Superior temporal gyrus (tissue), 1 donor: ENCODE measurements around the gene ATXN10.
"Not testable (repeated sequence)": the region's sequence is repeated elsewhere in the genome, so short reads cannot be mapped to it uniquely, and the experiment has no call there.

Experiments
- DNase-seq: peaks from one replicate; pipeline ENCODE4 v3.0.0-alpha.2; 2016; ENCODE audit errors: extremely low spot score

The ATXN10 gene

DNA sequence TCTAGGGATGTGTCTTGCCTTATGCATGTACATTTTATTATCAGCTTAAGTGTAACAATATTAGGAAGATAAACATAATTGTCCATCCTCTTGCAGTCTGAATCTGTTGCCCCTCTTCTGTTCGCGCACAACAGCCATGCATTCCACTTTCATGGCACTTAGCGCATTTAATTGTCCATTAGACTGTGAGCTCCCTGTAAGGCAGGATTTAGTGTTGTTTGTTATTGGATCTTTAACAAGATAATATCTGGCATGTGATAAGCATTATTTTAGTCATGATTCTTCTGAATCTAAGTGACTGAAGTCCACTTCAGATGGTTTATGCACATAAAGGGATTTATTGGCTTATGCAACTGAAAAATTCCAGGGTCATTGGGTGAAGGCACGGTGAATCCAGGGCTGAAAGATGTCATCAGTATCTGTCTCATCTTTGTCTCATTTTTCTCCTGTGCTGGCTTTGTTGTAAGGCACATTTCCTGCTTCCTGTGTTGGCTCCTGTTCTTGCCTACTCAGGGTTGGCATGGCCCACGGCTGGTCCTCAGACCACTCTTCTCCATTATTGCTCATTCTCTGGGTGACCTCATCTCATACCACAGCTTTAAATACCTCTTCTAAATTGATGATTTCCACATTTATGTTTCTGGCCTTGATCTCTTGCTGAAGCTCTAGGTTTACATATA, 37.6 kb downstream of the ATXN10 start:
- DNase-seq = no peak

DNA sequence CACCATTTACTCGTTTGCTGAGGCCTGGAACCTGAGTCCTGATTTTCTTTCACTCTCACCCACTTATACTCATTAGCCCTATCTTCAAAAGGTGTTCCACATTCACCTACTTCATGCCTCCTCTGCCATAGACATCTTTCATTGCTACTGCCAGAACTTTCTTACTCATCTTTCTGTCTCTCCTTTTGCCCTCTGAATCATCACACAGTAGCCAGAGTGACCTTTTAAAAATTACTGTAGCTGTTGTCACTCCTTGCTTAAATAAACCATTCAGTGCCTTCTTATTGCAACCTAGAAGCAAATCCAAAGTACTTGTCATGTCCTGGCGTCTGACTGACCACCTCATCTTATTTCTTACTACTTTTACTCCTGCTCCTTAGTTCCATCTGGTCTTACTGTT, 38.2 kb downstream of the ATXN10 start:
- DNase-seq = no peak

DNA sequence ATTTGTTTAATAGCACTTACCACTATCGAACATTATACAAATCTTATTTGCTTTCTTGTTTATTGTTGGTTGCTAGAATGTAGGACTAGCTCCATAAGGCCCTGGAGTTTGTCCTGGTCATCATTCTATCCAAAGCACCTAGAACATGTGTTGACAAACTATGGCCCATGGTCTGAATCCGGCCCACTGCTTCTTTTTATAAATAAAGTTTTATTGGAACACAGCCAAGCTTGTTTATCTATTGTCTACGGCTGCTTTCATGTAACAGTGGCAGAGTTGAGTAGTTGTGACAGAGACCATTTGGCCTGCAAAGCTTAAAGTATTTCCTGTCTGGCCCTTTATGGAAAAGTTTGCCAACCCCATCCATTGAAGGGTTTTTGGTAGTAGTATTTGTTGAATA, 38.8 kb downstream of the ATXN10 start:
- DNase-seq = no peak

DNA sequence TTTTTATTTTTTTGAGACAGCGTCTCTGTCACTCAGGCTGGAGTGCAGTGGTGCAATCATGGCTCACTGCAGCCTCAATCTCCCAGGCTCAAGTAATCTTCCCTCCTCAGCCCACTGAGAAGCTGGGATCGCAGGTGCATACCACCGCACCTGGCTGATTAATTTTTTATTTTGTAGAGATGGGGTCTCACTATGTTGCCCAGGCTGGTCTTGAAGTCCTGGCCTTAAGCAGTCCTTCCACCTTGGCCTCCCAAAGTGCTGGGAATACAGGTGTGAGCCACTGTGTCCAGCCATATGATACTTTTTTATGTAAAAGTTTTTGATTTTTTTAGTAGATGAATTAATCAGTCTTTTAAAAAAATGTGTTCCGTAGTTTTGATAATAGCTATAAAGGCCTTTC, 42.8 kb downstream of the ATXN10 start:
- DNase-seq = not testable (repeated sequence)

DNA sequence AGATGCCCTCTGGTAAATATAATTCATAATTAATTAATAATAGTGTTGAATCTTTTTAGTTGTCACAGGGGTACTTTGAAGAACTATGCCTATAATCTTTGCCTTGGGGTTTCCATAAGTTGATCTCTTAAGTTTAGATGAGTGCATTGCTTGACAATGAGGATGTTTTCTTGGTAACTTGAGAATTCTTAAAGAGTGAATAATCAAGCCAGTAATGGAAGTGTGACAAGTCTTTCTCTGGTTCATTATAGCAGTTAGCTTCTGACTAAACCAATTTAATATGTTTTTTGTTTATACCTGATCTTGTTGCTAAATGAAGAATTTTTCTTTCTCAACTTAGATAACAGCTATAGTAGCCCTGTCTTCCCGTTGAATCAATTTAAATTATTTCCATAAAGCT, 46.2 kb downstream of the ATXN10 start:
- DNase-seq = no peak

DNA sequence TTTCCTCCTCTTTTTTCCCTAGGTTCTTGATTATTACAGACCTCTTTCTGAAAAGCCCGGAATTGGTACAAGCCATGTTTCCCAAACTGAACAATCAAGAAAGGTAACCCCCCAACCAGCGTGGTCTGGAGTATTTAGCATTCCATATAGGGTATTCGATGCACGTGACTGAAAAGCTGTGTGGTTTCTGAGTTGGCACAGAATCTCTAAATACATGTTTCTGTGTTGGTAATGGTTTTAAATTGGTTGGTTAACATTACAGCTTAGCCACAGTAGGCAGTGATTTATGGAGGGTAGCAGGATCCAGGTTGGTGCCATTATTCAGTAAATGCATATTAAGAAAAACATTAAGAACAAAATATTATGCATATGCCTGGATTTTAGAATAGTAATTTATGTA, 46.8 kb downstream of the ATXN10 start:
- DNase-seq = no peak

DNA sequence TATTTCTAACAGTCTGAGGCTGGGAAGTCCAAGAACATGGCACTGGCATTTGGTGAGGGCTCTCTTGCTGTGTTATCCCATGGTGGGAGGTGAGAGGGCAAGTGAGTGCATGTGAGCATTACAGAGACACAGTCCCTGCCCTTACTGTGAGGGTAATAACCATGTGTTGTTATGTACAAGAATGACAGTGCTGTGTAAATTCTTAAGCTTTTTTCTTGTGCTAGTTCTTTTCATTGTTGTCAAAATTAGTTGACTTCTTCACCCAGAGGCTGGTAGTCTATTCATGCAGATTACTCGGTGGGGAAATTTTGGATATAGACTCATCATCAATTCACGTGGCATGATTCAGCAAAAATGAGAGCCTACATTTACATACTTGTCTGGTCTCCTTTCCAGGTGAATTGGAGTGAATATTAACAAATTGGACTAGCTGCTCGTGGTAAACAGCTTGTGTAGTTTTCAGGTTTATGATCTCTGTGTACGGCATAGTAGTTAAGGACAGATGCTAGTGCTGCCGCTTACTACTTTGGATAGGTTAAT, 49.3 kb downstream of the ATXN10 start:
- no peak for DNase-seq

DNA sequence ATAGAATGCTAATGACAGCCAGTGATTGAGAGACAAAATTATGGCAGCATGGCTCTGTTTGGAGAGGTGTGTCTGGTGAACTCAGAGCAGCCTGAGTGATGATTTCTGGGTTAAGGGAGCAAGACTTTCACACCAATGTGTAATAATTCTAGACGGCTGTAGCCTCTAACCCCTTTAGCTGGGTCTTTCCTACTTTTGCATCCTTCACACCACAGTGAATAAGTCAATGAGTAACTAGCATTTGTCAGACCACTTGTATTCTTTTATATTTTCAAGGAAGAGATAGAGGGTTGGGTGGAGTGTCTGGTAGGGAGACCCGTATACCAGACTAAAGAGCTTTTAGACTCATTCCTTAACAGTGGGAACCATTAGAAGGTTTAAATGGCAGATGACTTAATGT, 50.4 kb downstream of the ATXN10 start:
- no peak for DNase-seq

DNA sequence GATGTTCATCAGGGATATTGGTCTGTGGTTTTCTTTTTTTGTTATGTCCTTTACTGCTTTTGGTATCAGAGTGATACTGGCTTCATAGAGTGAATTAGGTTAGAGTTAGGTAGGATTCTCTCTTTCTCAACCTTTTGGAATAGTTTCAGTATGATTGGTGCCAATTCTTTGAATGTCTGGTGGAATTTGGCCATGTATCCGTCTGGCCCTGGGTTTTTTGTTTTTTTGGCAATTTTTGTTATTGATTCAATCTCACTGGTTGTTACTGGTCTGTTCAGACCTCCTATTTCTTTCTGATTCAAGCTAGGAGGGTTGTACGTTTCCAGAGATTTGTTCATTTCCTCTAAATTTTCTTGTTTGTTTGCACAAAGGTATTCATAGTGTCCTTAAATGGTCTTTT, 54.4 kb downstream of the ATXN10 start:
- DNase-seq = no peak

DNA sequence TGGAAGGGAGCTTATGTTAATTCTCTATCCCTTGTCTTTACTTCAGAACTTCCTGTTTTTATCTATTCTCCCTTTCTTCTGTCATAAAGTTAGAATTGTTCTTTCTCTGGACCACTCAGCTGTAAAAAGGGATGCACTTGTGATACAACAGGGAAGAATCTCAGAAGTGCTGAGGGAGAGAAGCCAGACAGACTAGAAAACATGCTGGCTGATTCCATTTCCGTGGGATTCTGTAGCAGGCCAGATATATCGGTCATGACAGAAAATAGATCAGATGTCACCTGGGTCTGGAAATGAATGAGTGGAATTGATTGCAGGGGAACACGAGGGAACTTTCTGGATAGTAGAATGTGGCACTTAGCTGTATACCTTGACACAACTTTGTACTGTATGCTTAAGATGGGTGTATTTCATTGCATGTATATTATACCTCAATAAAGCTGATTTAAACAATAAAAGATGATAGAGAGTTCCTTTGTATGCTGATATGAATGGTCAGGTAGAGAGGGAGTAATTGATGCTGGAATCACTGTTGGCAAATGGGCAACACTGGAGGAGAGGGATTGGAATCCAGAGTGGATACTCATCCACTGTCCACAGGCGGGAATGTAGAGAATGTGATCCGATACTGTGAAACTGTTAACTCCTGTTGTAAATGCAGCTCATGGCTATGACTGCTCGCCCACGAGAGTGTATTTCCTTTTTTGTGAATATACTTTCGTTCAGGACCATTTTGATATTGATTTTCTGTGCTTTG, 59.6 kb downstream of the ATXN10 start:
- no peak for DNase-seq

DNA sequence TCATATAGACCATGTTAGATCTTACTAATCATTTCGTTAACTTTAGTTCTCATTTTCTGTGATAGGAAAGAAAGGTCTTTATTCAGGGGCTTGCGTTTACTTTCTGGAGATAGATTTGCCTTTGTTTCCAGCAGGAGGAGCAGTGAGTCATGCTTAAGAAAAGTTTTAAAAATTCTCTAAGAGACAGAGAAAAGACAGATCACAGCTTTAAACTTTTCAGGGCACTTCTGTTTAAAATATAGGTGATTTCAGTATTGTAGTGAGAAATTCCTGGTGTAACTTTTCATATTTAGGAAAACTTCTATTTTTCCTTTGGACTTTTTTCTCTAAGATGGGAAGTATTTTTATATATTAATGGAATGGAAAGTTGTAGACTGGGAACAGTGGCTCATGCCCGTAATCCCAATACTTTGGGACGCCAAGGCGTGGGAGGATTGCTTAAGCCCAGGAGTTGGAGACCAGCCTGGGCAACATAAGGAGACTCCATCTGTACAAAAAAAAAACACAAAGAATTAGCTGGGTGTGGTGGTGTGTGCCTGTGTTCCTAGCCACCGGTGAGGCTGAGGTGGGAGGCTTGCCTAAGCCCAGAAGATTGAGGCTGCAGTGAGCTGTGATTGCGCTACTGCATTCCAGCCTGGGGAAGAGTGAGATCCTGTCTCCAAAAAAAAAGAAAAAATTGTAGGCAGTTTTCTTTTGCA, 60.3 kb downstream of the ATXN10 start:
- no peak for DNase-seq

DNA sequence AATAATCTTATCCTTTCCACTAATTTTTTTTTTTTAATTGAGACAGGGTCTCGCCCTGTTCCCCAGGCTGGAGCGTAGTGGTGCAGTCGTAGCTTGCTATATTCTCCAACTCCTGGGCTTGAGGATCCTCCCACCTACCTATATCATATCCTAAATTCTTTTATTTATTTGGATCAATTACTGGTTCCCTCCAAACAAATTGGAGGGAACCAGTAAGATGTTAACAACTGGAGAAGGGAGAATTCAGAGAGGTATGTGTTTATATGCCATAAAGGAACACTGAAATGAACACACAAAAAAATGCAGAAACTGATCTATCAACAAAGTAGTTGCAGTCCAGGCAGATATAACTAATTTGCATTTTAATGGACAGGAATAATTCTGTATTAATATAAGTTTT, 63.6 kb downstream of the ATXN10 start:
- no peak for DNase-seq

DNA sequence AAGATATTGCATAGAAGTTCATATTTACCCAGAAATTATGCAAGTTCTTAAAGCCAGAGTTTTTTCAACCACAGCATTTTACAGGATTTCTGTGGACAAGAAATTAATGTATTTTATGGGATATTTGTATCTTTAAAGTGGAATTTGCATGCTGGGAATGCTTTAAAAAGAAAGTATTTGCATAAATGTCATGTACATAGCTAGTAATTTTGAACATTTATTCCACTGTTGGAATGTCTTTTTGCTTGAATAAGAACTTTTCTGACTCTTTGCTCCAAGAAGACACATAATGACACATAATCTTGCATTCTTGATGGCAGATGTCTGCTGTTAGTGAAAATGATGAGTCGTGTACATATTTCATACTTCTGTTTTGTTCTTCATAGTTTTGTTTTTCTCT, 66.6 kb downstream of the ATXN10 start:
- DNase-seq = no peak

DNA sequence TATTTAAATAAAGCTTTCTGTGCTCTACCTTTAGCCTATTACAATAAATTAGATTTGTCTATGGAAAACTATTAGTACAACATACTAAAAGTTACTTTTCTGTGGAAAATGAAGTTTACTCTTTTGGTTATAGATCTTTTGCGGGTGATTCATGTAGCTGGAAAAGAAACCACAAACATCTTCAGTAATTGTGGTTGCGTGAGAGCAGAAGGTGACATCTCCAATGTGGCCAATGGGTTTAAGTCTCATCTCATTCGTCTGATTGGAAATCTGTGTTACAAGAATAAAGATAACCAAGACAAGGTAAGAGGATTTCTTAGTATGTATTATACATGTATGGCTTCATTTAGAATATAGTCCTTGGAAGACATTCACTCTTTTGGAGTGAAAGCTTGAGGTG, 68.6 kb downstream of the ATXN10 start:
- no peak for DNase-seq

DNA sequence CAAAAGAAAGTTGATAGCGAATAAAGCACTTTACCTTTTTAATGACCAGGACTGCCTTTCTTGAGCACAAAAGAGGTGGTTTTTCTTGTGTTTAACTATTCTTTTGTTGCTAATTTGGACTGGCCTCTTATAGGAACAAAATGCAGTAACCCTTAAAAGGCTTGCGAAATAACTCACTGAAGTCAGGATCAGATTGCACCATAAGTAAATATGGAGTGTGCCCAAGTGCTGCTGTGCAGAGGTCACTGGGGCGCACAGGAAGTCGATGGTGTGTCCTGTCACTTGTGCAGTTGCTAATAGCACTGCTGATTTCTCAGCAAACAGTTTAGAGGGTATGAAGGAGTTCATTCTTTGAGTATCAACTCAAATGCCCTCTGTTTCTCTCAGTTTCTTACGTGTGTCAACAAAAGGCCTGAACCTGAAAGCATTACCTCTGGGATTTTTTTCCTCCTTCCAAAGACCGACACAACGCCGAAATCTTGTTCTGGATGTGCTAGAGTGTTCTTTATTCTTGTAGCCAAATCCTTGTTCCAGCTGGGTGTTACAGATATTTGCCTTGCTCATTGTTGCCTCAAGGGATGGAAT, 71.3 kb downstream of the ATXN10 start:
- no peak for DNase-seq

DNA sequence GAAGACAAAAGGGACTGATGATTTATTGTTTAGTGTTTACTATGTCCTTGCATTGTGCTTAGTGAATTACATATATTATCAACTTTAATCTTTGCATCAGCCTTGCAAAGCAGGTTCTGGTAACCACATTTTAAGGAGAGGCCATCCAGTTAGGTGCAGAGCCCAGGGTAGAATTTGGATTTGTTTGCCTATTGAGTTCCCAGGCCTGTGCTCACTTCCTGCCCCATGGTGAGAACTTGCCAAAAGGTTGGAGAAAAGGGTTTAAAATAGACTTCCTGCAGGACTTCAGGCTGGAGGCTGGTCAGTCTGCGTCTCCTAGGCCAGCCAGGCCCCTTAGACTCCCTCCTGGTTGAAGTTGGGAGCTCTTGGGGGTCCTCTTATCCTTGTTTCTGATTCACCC, 72.1 kb downstream of the ATXN10 start:
- no peak for DNase-seq

DNA sequence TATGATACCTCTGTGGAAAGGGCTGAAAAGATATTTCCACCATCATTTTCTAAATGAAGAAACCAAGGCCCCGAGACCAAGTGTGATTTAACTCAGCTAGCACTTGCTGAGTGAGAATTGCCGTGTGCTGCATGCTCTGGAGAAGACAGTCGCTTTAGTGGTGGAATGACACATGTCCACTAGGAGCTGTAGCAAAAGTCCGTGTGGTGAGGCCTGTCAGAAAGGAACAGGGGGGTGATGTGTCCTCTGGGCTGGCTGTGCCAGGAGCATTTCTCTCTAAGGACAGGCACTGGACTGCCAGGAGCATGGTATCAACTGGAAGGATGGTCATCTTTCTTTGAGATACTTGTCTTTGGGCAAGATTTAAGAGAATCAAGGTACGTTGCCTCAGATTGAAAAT, 72.8 kb downstream of the ATXN10 start:
- no peak for DNase-seq

DNA sequence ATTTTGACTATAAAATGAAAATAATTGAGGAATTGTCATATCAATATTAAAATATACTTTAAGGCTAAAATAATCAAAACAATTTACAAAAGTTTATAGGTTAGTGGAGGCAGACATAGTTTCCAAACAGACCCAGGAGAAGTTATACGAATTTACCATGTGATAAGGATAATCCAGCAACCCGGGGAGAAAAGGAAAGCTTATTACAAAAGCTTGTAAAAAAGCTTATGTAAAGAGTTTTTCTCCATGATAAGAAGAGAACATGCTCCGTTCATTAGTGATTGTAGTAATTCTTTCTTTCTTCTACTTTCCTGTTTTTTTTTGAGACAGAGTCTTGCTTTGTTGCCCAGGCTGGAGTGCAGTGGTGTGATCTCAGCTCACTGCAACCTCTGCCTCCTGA, 79.0 kb downstream of the ATXN10 start:
- DNase-seq = no peak

DNA sequence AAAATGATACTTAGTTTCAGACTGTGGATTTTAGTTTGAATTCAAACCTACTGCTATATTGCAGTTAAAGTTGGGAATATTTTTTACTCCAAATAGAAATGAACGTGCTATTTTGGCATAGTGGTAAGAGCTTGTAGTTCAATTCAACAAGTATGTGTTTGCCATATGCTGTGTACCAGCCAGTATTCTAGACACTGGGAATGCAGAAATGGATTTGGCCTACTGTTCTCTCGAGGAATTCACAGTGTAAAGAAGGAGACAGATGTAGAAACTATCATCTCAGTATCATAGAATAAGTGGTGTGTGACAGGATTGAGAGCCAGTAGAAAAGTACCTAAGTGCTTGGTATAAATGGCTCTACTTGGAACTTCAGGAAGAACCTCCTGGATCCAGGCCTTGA, 80.4 kb downstream of the ATXN10 start:
- DNase-seq = peak; percentile 44

DNA sequence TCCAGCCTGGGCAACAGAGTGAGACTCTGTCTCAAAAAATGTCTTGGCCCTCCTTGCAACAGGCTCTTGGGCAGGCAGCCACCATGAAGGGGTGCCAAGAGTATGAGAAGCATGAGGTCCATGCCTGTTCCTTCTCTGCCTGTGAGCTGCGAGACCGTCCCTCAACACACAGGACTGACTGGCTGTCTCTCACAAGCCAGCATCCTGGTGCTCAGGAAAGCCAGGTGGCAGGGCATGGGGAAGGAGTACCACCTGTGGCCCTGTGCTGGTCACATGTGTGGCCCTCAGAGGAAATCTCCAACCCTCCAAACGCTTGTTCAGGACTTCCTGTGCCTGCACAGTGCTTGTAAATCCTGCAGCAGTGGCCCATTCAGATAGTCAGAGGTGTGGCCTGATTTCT, 83.2 kb downstream of the ATXN10 start:
- no peak for DNase-seq

DNA sequence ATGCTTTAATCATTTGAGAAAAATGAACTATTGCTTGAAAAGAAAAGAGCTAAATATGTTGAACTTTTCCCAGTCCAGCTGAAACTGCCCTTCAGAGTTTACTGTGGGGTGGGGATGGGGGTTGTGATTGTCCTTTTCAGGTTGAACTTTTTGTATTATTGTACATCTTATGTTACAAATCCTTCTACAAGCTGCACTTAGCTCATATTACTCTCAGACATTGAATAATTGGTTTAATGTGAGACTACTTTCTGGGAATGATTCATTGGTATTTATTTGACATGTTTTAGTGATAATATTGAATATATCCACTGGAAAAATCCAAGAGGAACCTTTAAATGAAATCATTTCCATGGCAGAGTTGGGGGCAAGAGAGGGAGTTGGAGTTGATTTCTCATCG, 84.9 kb downstream of the ATXN10 start:
- DNase-seq = no peak

DNA sequence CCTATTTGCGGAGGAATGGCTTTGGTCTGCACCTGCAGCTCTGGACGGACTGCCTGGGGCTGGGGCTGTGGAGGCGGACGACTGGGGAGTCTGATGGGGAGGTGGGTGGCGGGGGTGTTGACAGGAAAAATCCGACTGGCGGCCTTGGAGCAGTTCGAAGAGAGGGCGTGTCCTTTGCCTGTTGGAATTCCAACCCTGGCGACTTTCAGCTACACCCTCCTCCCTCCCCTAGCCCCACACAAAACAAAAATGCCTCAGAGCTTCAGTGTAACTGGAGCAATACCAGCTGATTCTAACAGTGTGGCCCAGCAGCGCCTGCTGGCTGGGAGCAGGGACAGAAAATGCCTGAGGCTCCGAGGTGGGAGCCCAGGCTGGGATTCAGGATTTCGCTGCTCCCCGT, 85.4 kb downstream of the ATXN10 start:
- DNase-seq = peak; percentile 53
